MV-4-11 (cell line): ENCODE data around the gene GDI1.
A peak's percentile ranks its signal among the peaks of the same experiment; 100 is the strongest.
"Not testable (repeated sequence)": the region's sequence is repeated elsewhere in the genome, so short reads cannot be mapped to it uniquely, and the experiment has no call there.

Source experiments
- DNase-seq: peaks from one replicate; lab custom pipeline; 2025; lab: John Stamatoyannopoulos, UW

The GDI1 gene

GRCh38 chrX:154436983-154437752 lies at the start of gene GDI1:
Gene GDI1 (plus strand): TSS chrX:154437154. CDS start chrX:154437255, 101 bp downstream.
- no peak for DNase-seq

- DNase-seq, result not testable (repeated sequence)
Observed at GRCh38 chrX:154388094-154388493, 48.9 kb upstream of the GDI1 start.

- DNase-seq, result not testable (repeated sequence)
Observed at GRCh38 chrX:154388649-154389048, 48.3 kb upstream of the GDI1 start.

- not testable (repeated sequence) for DNase-seq
Observed at GRCh38 chrX:154389812-154390747, 46.9 kb upstream of the GDI1 start.

- DNase-seq, result not testable (repeated sequence)
Observed at GRCh38 chrX:154396363-154396762, 40.6 kb upstream of the GDI1 start.

- DNase-seq, result peak; percentile 50
Observed at GRCh38 chrX:154396973-154397887, 39.7 kb upstream of the GDI1 start.

- DNase-seq, result peak; percentile 94
Observed at GRCh38 chrX:154397888-154398667, 38.9 kb upstream of the GDI1 start, which contains the start of gene RPL10. Gene RPL10 (plus strand): TSS chrX:154398377. CDS start chrX:154398520, 143 bp downstream.

GRCh38 chrX:154398668-154399526 lies 38.1 kb upstream of the GDI1 start:
- peak; percentile 72 for DNase-seq

GRCh38 chrX:154399527-154400368 lies 37.2 kb upstream of the GDI1 start:
- DNase-seq, result no peak

- not testable (repeated sequence) for DNase-seq
Observed at GRCh38 chrX:154400369-154400817, 36.6 kb upstream of the GDI1 start.

- peak; percentile 33 for DNase-seq
Observed at GRCh38 chrX:154401045-154401799, 35.7 kb upstream of the GDI1 start.

- DNase-seq, result peak; percentile 33
Observed at GRCh38 chrX:154401918-154402621, 34.9 kb upstream of the GDI1 start.

GRCh38 chrX:154402622-154403127 lies 34.3 kb upstream of the GDI1 start:
- DNase-seq, result no peak

GRCh38 chrX:154403192-154403591 lies 33.8 kb upstream of the GDI1 start:
- DNase-seq, result no peak

- no peak for DNase-seq
Observed at GRCh38 chrX:154403858-154404257, 33.1 kb upstream of the GDI1 start.

- DNase-seq, result no peak
Observed at GRCh38 chrX:154404625-154405192, 32.2 kb upstream of the GDI1 start.
